Measurements from ENCODE around the gene ASPN. TPM values are rescaled to one million over a fixed set of nuclear protein-coding genes. Genes with fewer than 3 reads are reported as not detected.

Gene ASPN

Small RNA genes within 50 kb of the gene (small RNA-seq; reads per million reads assigned to genes)
- gene MIR4670 (ENCODE audit: low read depth), result not detected

Data from mesenchymal stem cell (in vitro differentiated cells and primary cell).